GM21619 (cell line): ENCODE results near the gene FRAS1.
"Not testable (repeated sequence)": the region's sequence is repeated elsewhere in the genome, so short reads cannot be mapped to it uniquely, and the experiment has no call there.

ENCODE experiments used
- ATAC-seq: cut with Tn5 transposase; IDR thresholded peaks from one replicate; pipeline ENCODE4 v1.9.1; 2021; ENCODE audit not compliant: unreplicated experiment

FRAS1 gene

DNA sequence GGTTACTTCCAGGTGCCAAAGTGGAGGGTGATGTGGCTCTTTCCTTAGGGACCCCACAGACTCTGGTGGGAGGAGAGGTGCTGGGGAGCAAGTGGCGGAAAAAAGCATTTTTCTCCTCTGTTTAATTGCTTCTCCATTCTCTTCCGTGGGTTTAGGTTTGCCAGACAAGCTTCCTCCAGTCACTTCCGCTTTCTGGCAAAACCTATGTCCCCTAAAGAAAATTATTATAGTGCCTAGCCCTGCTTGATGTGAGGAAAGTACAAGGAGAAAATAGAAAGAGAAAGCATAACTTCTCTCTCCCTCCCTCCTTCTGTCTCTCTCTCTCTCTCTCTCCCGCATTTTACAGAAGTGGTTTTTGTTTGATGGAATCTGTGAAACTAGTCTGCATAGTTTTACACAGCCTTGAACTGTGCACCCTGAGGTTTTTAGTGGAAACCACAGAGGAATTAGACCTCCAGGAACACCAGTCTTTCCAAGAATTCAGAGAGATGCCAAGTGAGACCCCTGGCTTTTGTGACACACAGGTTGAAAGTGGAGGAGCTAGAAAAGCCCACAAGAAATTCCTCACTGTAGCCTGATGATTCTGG is 263.3 kb downstream of the FRAS1 start:
- no peak for ATAC-seq

DNA sequence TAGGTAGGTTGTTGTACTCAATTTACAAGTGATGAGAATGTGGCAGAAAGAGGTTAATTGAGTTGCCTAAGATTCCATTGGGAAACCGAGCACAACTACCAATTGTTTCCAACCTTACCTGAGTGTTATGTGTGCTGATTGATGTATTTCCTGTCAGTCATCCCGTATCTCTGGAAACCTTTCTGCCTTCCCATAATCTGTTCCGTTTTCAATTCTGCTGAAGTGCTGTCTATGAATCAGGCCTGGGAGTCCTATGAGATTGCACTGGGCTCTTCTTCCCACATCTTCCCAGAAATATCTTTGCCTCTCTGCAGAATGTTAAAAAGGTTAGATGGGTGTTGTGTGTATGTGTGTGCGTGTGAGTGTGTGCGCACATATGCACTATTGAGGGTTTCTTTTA is 264.9 kb downstream of the FRAS1 start:
- no peak for ATAC-seq

DNA sequence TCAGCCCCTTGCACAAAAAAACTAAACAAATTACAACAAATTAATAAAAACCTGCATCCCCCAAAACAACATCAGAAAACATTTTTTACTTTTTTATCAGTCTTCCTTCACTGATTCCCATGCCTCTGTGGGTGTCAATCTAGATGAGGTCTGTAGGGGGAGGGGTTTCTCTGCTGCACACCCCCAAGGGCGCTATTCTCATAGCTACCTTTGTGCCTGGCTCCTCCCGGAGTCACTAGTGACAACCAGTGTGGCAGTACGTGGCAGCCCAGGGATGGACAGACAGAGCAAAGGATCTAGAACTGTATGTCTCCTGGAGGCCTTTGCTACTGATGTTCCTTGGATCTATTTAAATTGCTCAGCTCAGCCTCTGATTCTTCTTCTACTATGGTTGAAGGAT is 266.3 kb downstream of the FRAS1 start:
- no peak for ATAC-seq

DNA sequence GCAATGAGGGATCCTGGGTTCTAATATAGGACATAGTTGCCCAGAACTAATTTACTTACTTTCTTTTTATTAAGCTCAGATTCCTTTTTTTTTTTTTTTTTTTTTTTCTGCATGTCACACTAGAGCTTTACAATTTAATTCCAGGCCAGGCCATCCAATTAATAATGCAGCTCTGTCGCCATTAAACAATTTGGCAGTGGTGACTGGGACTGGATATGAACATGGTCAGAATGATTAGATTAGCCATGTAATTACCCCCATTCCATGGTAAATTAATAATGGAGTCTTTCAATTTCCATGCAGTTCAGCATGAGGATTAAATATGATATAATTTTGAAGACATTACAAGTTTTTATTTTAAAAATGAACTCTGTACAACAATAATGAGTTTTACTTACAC is 267.5 kb downstream of the FRAS1 start:
- no peak for ATAC-seq

DNA sequence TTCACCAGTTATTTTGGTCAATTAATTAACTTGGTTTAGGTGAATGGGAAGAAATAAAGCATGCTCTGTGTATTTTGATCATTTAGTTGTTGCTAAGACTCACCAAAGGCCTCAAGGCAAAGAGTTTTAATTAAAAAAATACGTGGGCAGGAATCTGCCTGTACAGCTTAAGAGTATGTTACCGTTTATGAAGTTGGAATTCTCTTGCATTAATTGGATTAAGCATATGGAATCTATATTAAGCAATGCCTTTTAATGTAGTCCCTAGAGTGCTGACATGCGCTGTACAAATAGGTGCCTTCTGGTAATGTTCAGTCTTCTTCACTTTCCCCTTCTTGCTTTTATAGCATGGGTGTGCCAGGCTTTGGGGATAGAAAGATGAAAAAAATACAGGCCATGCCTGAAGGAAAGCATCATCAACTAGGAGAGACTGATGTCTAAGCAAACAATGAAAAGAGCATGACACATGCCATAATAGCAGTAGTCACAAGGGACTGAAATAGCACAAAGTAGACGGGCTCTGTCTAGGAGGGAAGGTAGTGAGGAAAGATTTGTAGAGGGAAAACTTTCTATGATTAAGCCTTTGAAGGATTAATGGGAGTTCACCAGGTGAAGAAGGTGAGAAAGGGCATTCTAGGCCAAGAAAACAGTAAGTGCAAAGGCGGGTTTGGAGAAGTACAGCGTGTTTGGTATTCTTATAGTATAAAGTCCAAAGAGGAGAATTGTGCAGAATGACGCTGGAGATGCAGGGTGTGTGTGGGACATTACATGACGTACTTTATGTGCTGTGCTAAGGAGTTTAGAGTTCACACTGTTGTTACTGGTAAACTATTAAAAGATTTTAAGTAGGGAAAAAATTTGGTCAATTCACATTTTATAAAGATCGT is 268.4 kb downstream of the FRAS1 start:
- ATAC-seq = no peak

DNA sequence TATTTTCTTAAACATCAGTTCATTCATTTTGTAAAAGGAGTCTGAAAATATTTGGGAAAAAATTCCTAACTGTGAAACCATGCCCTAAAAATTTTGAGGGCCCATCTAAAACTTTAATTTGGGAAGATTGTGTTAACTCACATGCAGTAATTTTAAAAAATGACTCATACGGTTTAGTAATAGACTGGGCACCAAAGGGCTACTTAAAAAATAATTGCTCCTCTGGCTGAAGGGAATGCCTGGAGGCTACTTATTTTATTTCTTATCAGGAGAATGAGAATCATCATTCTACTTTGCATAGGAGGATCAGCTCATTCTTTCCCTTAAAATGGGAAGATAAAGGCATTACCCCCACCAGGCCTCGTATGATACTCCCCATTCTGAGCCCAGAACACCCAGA is 271.5 kb downstream of the FRAS1 start:
- not testable (repeated sequence) for ATAC-seq

DNA sequence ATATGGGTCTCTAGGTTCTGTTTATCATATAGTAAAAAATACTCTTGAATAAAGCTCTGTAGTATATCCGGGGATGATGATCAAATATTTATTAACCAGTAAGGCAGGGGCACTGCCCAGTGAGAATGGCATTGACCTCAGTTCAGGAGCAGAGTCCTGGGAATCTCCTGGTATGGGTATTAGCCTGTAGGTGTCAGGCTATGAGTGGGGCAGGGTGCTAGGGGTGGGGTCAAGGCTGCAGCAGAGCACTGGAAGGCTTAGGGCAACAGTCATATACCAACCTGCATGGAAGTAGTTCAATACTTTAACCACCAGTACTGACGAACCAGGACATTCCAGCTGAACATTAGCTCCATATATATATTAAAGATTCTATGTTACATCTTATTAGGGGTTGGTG is 274.1 kb downstream of the FRAS1 start:
- no peak for ATAC-seq

DNA sequence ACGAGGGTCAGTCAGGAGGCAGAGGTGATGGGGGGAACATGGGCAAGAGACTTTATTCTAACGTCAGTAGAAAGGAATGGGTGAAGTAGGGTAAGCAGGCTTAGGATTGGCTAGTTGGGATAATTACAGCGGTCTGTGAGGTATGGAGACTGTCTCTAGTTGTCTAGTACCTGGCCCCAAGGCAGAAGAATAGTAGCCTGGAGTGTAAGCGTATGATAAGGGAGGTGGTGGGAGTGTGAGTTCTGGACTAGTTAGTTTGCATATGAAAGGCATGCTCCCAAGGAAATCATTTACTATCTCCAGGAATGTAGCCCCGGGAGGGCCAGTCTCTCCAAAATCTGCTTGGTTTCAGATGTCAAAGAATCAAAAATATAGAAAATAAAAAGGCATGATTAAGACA is 274.8 kb downstream of the FRAS1 start:
- ATAC-seq = no peak

DNA sequence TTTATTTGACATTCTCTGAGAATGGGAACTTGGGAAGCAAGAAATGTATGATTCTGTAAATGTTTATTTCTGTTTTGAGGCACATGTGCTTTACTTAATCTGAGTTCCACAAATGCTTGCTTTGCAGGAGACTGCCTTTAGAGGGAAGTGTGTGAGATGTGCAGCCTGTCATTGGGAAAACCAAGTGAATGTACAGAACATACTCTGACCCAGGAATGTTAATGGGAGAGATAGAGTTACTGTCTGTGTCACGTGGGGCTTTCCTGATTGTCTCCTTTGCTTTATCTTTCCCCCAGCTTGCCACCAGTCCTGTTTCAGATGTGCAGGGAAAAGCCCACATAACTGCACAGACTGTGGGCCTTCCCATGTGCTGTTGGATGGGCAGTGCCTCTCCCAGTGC is 275.9 kb downstream of the FRAS1 start:
- no peak for ATAC-seq

DNA sequence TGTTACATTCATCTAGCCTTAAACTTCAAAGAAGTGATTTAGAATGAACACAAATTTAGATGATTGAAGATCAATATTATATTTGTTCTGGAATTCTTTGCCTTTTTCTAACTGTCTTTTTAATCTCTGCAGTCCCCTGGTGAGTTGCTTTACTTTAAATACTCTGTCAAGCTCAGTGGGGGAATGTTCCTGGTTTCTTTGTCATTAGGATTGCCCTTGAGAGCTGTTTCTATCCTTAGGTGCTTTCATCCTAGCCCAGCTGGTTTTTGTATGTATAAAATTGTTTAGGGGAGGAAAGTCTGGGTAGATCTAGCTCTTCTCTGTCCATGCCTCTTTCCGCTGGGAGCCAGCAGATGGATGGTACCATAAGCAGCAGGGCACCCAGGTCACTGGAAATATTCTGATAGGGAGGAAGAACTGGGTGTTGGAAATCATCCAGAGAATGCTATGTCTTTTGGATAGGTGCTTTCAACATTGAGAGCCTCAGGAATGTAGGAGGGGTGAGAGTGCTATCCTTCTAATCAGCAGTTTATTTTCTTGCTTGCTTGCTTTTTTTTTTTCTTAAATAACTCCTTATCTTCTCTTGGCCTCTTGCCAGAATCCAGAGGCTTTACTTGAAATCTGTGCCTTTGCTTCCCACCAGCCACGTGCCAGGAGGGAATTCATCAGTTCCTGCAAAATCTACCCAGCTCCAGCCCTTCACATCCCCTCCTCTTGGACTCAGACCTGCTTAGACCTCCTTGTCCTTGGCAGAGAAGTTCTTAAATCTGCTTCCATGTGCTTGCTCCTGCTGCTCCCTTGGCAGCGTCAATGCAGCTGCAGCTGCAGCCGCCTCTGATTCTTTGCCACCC is 279.2 kb downstream of the FRAS1 start:
- no peak for ATAC-seq

DNA sequence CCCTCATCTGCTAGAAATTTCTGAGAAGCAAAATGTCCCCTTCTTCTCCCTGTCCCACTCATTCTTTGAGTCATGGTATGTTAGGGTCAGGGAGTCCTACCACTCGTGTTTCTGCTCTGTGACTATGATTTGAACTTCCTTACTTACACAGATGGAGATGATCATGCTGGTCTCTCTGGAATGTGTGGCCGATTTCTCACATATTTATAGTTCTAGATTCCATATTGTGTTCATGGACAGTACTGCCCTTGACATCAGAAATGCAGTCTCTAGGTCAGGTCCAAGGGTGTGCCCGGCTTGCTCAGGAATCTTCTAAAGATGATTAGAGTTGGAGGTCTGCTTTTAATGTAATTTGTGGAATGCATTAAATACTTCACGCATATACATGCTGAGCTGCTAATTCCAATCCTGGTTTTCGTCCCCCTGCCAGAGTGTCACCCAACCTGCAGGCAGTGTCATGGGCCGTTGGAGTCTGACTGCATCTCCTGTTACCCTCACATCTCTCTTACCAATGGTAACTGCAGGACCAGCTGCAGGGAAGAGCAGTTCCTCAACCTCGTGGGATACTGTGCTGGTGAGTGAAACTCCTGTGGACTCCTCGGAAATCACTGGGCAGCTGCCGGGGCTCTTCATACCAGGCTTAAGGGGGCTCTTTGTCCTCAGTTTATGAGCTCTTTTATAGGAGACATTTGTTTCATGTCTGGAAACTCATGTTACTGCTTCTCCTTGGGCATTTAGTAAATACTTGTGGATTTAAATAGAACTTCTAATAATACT is 280.3 kb downstream of the FRAS1 start:
- no peak for ATAC-seq

DNA sequence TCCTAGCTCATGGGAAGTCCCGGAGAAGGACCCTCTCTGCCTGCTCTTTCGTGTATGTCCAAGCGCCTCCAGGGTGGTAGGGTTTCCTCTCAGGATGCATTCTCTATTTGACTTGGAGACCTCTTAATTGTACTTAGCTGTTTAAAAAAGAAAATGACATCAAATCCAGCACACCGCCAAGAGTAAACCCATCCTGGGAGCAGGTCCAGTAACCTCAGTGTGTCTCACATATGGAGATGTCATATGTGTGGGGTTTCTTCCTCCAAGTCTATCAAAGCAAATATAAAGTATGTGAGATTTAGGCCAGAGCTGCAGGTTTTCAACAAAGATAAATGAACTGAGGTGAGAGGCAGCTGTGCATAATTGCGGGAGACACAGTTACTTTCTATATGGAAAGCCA is 285.0 kb downstream of the FRAS1 start:
- ATAC-seq = no peak

DNA sequence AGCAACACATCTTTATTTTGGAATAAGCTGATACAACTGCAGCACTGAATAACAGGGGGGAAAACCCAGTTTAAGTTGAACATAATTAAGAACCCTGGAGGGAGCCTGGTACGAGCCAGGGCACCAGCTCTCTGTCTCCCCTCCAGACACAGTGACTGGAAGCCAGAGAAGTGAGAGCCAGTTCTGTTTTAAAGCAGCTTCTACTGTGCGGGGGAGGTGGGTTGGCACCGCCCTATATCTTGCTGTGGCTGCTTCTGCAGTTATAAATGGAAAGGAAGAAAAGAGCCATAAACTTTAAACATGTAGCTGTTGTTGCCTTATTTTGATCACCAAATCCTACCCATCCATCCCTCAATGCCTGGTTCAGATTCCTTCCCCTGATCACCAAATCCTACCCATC is 286.6 kb downstream of the FRAS1 start:
- ATAC-seq = no peak

DNA sequence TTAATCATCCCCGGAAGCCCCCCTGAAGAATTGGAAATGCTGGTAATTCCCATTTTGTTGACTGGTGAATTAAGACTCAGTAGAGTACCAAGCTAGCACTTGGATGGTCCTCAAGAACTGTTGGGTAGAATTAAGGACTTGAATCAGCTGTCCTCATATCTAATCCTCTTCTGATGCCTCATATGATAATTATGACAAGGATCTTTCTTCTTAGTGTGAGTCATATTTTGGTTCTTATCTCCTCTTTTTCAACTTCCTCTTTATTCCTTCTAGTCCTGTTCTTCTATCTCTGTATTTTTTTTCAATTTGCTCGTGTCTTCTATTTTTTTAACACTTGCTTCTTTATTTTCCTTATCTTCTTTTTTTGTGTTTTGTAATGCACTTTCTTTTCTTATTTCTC is 288.1 kb downstream of the FRAS1 start:
- ATAC-seq = no peak

DNA sequence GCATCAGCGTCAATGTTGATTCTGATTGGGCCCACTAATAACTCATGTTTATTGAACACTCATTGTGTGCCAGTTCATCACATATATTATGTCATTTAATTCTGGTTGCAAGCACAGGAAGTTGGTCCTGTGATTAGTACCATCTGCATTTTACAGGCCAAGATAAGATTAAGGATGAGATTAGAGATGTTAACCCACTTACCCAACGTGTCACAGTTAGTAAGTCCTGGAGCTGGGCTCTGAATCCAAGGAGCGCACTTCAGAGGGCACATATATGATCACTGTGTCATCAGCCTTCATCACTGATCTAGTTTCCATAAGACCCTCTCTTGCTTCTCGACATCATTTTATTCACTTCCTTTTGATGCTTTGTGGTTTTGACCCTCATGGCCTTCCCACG is 289.1 kb downstream of the FRAS1 start:
- no peak for ATAC-seq

DNA sequence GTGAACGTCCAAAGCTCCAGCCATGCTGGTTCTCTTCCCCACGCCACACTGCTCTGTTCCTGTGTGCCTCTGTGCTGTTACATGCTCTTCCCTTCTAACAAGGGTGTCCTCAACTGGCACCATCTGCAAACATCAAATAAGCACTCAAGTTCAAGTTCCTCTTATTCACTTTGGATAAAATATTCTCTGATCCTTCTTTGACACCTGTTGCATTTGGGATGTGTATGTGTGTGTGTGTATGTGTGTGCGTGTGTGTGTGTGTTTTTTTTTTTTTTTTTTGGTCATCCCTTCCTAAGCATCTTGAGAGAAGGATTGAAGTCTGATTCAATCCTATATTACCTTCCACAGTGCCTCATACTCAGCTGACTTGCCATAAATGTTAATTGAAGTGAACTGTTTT is 290.4 kb downstream of the FRAS1 start:
- ATAC-seq = no peak

DNA sequence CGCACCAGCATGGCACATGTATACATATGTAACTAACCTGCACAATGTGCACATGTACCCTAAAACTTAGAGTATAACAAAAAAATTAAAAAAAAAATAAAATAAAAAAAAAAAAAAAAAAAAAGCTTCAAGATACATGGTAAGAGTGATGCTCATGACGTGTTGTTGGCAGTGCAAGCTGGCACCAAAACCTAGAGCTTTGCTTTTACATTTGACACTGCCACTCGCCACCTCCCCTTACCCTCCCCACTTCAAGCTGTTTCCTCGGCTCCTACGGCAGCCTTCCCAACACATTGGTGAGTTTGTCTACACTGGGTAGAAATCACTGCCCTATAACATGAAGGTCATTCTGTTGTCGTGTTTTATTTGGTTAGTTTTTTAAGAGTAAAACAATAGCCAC is 296.8 kb downstream of the FRAS1 start:
- no peak for ATAC-seq

DNA sequence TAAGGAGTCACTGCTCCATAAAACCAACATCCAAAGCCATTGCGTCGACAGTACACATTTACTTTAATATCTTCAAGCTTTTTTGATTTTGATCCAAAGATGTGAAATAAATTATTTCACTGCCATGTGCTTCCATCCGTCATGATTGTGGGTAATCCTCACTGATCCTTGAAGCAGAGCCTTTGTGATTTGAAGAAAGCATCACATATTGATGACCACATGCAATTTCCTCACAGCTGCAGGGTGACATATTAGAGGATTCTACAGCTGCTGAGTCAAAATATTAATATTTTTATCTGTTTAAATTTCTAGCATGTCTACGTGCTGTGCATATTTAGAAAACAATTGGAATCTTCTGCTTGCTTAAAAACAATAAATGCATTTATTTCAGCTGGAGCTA is 297.7 kb downstream of the FRAS1 start:
- ATAC-seq = no peak

DNA sequence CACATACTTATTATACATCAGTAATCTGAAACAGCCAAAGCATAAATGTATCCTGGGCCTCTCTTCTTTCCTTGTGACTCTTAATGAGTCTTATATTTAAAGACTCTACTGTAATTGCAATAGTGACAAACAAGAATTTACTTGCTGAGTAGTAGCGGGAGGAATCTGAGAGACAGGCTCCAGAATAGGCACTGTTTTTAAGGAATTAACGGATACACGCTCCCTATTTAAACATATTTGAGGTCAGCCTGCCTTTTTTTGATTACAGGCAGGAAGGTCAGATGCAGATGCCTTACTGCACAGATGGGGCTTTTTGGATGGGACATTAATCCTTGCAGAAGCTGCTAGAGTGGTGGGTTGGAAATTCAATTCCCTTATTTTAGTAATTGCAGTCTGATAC is 298.2 kb downstream of the FRAS1 start:
- no peak for ATAC-seq

DNA sequence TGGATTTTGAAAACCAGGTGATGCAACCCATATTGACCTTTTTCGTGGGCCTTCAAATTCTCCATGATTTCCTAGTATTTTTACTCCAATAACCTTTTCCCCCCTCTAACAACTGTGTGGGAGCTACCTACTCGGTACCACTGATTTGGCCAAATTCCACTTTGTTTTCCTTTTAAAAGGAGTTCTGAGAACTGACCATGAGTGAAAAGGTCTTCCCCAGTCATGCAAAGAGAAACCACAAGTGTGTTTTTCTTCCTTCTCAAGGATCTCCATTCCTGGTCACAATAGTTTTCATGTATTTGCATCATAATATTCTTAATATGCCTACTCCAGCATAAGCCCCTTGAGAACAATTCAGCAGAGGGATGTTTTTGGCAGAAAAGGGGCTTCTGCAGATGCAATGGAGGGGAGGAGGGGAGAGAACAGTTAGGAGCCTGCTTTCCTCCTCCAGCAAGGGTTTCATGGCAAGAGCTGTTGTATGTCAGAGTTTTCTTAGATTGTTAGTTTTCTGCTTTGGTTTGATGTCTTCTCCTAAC is 299.2 kb downstream of the FRAS1 start:
- ATAC-seq = no peak

DNA sequence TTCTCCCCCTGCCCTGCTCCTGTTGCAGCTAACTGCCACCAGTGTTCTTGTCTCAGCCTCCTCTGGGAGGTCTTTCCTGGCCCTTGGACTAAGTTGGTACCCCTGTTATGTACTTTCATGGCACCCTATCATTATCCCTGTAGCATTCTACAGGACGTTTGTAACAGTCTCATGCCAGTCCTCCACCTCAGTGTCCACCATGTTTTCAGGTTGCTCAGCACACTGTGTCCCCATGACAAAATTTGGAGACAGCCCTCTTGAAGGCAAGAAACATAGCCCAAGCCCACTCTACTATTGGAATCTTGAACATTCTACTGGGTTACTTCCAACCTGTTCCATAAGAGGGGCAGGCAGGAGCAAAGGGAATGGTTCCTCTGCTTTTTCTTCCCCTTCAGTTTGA is 300.0 kb downstream of the FRAS1 start:
- ATAC-seq = no peak
